ENCODE measurements around the gene TSPEAR.
"Not testable (repeated sequence)": the region's sequence is repeated elsewhere in the genome, so short reads cannot be mapped to it uniquely, and the experiment has no call there.

Gene TSPEAR

DNA sequence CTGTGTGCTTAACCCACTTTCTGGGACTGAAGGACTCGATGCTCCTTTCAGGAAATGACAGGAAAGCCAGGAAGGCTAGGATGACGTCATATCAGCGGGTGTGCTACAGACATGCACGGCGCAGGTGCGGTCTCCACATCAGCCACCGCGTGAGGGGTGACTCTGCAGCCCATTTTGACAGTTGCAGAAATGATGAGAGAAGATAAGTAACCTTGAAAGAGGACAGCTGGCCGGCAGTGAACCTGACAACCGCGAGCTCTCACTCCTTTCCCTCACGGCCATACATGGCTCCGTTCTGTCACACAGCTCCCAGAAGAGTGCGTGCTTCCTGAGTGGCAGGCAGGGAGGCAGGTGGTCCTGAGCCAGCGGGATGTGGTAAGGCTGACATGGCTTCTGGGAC lies 129.3 kb downstream of the TSPEAR start:
- no peak for DNase-seq

DNA sequence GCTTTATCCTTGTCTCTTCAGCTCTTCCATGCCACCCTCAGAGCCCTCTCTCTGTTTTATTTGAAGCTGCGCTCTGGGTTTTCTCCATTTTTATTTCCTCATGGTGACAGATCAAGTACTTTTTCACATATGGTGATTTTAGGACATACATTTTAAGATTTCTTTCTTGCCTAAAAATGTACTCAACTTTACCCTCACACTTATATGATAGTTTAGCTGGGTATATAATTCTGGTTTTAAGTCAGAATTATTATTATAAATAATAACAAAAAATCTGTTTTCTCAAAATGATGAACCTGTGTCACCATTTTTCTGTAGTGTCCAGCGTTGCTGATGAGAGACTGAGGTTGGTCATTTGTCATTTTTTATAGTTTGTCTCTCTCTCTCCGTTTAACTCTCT lies 130.2 kb downstream of the TSPEAR start:
- no peak for DNase-seq

DNA sequence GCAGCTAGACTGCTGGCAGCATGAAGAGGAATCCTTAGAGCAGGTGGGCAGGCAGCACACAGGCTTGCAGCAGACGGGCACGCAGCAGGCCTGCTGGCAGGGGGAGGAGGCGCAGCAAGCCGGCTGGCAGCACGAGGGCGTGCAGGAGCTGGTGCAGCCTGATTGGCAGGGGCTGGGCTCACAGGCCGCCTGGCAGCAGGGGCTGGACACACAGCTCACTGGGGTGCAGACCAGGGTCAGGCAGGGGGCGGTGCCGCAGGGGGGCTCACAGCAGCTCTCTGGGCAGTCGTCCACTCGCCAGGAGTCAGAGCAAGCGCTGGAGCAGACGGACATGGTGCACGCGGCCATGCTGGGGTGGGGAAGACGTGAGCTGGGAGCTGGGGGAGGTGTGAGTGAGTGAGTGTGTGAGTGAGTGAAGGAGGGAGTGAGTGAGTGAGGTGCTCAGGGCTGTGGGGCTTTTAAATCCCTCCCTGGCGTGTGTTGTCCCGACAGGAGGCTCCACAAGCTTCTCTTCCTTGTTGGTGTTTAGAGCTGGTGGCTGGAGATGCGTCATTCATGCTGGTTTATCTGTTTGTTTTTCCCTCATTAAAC lies 131.0 kb downstream of the TSPEAR start, which contains the start of gene KRTAP10-5:
Gene KRTAP10-5 (minus strand): TSS at position 374 of the 591 bp plus-strand sequence. CDS start 26 bp downstream, at position 348.
- not testable (repeated sequence) for DNase-seq

DNA sequence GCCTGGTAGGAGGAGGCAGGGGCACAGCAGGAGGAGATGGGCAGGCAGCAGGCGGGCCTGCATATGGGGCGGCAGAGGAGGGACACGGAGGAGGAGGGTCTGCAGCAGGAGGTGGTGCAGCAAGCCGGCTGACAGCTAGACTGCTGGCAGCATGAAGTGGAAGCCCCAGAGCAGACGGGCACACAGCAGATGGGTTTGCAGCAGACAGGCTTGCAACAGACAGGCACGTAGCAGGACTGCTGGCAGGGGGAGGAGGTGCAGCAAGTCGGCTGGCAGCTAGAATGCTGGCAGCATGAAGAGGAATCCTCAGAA lies 131.6 kb downstream of the TSPEAR start:
- no peak for DNase-seq

DNA sequence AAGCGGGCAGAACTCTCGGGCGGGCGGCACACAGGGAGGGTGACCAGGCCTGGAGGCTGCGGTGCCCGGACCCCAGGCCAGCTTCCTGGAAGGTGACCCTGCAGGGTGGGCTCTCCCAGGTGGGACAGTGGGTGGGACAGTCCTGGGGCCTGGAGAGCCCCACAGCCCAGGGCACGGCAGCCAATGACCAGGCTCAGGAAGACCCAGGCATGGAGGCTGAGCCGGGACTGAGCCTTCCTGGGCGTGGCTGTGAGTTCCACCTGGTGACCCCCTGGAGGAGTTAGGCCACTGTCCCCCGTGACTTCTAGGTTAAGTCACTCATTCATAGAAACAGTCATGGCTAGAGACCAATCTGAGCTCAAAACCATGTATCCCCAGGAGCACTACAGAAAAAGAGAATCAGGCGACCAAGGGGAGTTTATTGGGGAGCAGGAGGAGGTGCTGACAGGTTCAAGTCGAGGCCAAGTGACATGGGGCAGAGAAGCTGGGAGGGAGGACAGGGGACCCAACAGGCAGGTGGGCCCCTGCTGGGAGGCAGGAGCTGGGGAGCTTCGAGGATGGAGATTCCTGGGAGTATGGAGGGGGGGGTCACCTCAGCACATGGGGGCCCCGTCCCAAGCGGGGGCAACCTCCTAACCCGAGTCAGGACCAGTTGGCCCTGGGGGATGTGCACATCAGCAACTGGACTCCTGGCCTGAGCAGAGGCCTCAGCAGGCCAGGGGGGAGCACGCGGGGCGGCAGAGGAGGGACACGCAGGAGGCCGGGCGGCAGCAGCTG lies 132.1 kb downstream of the TSPEAR start:
- DNase-seq: no peak

DNA sequence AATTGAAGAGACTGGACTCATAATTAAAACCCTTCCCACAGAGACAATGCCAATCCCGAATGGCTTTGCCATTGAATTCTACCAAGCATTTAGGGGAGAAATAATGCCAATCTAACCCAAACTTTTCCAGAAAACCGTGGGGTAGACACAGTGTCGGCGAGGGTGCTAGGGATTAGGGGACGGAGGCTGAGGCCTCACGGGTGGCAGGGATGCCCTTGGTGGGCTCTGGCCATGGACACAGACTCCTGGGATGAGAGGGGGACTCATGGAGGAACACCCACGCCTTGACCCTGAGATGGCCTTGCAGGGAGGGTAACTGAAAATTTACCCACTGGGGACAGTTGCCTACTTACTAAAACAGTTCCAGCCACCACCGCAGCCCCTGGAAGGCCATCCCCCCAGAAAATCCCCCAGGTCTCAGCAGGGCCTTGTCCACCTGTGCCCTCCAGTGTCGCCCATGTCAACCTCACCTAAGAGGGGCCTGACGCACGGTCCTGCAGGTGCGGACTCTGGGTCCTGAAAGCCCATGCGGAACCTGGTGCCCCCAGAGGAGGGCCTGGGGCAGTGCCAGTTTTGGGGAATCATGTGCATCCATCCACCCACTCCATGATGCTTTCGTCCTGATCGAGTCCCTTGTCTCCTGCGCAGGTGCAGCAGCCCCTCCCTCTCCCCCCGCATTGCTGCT lies 132.9 kb downstream of the TSPEAR start:
- no peak for DNase-seq

DNA sequence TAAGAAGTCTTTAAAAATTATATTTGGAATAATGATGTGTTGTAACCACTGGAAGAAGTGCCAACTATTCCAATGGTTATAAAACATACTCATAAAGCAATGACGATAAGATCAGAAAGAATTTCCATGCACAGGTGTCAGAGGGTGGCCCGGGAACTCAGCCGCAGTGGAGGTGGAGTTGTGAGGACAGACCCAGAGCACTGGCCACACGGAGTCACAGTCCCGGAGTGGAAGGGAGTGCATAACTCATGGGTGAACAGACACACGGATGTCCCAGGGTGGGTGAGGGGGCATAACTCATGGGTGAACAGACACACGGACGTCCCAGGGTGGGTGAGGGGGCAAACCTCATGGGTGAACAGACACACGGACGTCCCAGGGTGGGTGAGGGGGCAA lies 135.3 kb downstream of the TSPEAR start:
- DNase-seq: no peak

DNA sequence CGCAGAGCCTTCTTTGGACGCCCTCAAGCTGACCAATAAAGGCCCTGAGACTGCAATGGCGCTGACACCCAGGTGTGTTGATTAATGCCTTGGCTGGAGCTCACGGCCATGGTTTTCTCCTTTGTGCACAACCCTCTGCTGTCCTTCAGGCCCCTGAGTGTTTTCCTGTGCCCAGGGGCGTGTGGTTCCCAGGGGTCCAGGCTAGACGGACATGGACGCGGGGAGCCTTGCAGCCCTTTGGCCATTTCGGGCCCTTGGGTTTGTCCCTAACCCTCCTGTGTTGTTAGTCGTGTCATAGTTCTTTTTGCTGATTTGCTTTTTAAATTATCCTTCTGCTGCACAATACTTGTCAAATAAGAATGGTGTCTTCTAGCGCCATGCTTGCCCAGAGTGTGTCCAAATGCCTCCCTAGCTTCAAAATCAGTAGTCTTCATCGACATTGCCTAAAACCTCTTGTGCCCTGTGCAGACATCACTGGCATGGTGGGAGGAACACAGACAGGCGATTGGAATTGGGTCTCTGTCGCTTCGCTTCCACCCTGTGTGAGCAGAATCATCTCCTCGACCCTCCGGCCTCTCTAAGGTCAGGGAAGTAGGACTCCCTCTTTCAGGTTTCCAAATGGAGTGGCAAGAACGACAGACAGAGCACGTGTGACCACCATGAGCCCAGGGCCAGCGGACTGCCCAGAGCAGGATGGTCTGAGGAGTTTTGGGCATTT lies 135.9 kb downstream of the TSPEAR start:
- DNase-seq: no peak

DNA sequence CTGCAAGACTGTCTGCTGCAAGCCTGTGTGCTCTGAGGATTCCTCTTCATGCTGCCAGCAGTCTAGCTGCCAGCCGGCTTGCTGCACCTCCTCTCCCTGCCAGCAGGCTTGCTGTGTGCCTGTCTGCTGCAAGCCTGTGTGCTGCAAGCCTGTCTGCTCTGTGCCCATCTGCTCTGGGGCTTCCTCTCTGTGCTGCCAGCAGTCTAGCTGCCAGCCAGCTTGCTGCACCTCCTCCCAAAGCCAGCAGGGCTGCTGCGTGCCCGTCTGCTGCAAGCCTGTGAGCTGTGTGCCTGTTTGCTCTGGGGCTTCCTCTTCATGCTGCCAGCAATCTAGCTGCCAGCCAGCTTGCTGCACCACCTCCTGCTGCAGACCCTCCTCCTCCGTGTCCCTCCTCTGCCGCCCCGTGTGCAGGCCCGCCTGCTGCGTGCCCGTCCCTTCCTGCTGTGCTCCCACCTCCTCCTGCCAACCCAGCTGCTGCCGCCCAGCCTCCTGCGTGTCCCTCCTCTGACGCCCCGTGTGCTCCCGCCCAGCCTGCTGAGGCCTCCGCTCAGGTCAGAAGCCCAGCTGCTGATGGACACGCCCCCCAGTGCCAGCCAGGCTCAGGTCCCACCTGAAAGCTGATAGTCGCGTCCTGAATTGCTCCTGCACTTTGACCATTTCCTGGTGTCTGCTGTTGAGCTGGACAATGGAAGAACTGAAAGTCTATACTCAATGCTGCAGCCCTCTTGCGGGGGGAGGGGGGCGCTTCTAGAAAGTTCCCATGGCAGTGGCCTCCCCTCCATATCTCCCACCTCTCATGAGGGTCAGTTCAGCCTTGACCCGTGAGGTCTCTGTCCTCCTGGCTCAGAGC lies 136.7 kb downstream of the TSPEAR start:
- no peak for DNase-seq

DNA sequence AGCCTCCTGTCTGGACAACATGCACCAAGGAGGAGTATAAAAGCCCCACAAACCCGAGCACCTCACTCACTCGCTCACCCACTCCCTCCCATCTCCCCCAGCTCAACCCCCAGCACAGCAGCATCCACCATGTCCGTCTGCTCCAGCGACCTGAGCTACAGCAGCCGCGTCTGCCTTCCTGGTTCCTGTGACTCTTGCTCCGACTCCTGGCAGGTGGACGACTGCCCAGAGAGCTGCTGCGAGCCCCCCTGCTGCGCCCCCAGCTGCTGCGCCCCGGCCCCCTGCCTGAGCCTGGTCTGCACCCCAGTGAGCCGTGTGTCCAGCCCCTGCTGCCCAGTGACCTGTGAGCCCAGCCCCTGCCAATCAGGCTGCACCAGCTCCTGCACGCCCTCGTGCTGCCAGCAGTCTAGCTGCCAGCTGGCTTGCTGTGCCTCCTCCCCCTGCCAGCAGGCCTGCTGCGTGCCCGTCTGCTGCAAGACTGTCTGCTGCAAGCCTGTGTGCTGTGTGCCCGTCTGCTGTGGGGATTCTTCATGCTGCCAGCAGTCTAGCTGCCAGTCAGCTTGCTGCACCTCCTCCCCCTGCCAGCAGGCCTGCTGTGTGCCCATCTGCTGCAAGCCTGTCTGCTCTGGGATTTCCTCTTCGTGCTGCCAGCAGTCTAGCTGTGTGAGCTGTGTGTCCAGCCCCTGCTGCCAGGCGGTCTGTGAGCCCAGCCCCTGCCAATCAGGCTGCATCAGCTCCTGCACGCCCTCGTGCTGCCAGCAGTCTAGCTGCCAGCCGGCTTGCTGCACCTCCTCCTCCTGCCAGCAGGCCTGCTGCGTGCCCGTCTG lies 137.5 kb downstream of the TSPEAR start, which contains the start of gene KRTAP10-4:
Gene KRTAP10-4 (plus strand): TSS at position 100 of the 827 bp plus-strand sequence. CDS start 30 bp downstream, at position 130.
- DNase-seq: not testable (repeated sequence)

DNA sequence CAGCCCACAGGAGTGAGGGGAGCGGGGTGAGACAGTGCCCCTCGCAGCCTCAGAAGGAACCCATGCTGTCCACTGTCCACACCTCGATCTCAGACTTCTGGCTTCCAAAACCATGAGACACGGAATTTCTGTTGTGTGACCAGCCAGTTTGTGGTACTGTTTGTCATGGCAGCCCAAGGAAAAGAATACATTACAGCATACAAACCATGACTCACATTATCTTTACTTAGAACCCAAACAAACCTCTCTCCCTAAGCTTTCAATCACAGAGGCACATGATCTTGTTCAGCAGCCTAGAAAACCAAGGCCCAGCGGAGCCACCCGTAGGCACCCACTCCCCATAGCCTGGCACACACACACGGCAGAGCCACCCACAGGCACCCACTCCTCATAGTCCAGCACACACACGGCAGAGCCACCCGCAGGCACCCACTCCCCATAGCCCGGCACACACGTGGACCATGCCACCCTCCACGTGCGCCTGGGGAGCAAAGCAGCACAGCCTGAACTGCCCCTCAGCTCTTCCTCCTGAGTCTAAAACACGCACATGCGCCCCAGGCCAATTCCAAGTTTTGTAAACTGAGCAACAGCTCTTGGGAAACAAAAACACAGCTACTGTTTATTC lies 138.3 kb downstream of the TSPEAR start:
- DNase-seq: no peak

DNA sequence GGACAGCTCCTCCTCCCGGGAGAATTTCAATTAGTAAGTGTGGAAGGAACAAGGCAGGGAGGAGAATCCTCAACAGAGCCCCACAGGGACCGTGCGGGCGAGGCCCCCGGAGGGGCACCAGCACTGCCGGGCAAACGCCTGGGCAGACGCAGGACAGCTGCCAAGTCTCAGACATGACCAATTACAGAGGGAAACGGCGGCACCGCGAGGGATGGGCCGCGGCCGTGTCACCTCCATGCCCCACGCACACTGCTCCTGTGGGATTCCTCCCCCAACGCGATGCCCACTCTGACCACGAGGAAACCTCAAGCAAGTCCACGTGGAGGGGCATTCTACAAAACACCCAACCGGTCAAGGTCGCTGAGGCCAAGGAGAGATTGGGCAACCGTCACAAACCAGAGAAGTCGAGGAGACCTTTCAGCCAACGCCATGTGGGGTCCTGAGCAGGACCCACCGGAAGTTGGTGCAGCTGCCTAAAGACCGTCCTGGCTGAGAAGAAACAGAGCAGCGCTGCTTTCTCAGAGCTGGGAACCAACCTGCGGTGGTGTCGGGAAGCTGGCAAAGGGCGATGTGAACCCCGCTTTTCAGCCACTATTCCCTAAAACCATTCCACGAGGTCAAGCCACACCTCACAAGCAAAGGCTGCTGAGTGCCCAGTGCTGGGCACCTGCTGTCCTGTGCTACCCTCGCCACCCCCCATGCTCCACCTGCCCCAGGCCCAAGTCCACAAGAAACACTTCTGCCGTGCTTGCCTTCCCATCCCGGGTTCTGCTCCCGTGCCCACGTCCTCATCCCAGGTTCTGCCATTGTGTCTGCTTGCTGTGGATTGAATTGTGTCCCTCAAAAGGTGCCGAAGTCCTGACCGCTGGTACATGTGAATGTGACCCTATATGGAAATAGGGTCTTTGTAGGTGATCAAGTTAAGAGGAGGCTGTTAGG lies 139.3 kb downstream of the TSPEAR start:
- no peak for DNase-seq

DNA sequence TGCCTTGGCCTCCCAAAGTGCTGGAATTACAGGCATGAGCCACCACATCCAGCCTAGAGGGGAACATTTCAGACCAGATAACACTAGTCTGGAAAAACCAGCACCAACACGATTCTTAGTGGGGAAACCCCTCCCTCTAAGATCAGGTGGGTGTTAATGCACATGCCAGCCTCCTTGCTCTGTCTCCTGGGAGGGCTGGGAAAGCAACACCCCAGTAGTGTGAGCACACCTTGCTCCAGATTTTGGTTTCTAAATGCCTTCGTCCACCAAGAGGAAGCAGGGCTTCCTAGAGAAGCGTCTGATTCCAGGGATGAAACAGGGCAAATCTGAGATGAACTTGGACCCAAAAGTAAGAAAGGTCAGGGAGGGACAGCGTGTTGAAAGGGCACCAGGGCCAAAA lies 140.1 kb downstream of the TSPEAR start:
- no peak for DNase-seq

DNA sequence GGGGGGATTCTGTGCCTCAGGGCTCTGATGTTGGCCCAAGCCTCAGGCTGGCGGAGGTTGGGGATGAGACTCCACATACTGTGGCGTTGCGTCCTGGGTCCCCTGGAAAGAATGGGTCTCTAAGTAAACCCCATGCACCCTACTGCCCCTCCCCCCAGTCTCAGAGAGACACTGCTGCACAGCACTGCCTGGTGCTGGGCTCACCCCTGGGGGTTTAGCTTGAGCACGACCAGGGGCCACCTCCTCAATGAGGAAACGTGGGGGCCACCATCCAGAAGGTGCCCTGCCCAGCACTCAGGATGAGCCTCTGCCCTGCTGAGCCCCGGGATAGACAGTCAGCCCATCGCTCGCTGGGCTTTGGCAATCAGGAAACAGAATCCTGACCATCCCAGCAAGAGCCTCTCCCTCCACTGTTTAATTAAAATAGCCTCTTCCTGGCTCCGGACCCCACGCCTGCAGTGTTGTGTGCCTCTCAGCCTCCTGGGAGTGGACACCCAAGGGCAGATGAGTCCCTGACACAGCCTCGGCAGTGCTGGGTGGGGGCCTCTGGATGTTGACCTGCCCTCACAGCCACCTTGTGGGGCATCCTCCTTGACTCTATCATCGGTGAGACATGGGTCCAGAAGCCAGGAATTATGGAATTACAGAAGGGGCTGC lies 141.4 kb downstream of the TSPEAR start:
- no peak for DNase-seq

DNA sequence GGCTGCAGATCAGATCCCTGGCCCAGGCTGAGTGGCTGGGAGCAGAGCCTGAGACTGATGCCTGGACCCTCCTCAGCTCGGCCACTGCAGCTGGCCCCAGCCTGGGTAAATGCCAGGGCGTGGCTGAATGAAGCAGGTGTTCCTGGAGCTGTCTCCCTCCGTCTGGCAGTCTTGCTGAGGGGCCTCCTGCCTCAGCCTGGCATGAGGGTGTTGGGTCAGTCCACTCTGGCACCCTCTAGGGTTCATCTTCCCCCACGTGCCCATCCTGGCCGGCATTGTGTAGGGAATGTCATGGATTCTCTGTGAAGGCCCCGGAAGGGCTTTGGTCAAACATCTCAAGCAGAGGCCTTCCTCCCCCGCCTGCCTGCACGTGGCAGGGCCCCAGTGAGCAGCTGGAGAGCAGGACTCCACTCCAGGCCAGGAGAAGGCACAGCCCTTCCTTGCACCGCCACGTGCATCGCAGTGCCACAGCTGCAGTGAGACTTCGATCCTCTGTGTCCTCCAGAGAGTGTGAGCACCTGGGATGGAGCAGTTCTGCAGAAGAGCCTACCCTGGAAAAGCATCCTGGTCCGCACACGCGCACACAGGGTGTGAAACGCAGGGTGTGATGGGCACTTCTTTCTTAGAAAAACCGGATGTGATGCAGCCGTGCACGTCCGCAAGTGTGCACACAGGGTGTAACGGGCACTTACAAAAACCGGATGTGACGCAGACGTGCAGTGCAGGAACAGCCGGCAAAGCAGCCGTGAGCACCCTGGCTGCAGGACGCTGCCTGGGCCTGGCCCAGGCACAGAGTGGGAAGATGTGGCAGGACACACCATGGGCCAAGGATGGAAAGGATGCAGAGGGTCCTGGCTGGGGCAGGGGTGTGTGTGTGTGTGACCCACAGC lies 142.5 kb downstream of the TSPEAR start:
- DNase-seq: no peak

DNA sequence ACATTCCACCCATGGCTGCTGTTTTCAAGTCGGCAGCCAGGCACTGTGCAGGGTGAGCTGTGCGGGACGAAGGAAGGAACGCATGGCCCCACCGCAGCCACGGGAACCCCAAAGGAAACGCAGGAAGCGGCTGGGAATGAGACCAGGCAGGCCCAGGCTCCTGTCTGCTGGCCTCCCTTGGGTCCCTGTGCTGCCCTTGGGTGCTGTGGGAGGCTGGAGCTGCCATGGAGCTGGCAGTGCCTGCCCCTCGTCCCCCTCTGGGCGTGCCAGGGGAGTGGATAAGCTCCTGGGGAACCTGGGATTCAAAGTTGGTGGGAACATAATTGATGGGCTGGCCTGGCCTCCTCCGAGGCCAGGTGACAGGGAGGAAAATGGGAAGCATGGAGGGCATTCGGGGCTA lies 143.1 kb downstream of the TSPEAR start:
- no peak for DNase-seq

DNA sequence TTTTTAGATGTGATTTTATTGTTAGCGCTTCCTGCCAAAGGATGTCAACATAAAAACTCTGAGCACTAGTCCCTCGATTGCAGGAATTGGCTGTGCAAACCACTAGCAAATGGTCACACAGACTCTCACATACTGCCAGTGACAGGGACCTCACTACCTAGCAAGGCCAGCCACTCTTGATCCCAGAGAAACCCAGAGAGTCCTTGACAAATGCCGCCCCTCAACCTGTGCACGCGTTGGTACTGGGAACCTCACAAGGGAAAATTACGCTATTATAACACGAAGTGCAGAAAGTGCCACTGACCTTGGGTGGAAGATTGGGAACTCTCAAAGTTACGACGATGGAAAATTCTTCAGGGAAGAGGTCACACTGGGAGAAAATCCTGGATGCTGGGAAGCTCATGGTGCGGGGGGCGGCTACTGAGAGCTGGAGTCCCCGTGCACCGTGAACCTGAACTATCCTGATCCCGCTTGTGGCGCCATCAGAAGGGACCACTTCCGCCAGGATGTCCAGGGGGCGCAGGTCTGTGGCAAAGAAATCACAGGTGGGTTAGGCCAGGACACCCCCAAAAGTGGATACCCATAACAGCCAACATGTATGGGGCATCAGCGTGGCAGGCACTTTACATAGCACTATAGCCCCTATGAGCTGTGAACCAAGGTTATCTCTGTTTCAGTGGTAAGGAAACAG lies 143.7 kb downstream of the TSPEAR start:
- DNase-seq: no peak
